Measurements from ENCODE around the gene COL26A1. TPM values are rescaled to one million over a fixed set of nuclear protein-coding genes. Genes with fewer than 3 reads are reported as not detected.

Gene COL26A1
- total RNA-seq, 1 donor from 2014 or later, result 66.2 TPM

DNA sequence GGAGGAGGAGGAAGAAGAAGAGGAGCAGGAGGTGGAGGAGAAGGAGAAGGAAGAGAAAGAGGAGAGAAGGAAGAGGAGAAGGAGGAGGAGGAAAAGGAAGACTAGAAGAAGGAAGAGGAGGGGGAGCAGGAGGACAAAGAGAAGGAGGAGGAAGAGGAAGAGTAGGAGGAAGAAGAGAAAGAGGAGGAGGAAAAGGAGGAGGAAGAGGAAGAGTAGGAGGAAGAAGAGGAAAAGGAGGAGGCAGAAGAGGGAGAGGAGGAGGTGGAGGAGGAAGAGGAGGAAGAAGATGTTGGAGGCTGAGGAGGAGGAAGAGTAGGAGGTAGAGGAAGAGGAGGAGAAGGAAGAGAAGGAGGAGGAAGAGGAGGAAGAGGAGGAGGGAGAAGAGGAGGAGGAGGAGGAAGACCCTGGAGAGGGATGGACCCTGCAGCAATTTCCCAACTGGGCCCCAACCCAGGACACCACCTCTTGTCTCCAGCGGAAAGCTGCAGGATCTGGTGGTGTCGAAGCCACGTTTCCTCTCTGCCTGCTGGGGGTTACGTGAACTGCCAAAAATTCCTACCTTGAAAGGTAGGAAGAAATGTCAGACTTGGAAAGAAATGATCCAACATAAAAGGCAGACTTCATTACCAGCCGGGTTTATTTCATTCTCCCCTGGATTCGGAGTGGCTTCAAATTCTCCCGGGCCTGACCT is 38.9 kb downstream of the COL26A1 start:
- Mint-ChIP-seq H3K27ac (ENCODE audit: unreplicated experiment) (no peak overlapping the region), H3K4me1 (ENCODE audit: low read depth, unreplicated experiment) (peaks cover 7% of the 10 kb centered on the region), H3K4me3 (ENCODE audit: unreplicated experiment) (no peak overlapping the region), H3K27me3 (ENCODE audit: unreplicated experiment) (peaks cover 1% of the 10 kb centered on the region), H3K9me3 (ENCODE audit: unreplicated experiment) (peaks cover 2% of the 10 kb centered on the region), H3K36me3 (ENCODE audit: unreplicated experiment) (no peaks in the 10 kb centered on the region)
- TF ChIP-seq, protein P1, sequence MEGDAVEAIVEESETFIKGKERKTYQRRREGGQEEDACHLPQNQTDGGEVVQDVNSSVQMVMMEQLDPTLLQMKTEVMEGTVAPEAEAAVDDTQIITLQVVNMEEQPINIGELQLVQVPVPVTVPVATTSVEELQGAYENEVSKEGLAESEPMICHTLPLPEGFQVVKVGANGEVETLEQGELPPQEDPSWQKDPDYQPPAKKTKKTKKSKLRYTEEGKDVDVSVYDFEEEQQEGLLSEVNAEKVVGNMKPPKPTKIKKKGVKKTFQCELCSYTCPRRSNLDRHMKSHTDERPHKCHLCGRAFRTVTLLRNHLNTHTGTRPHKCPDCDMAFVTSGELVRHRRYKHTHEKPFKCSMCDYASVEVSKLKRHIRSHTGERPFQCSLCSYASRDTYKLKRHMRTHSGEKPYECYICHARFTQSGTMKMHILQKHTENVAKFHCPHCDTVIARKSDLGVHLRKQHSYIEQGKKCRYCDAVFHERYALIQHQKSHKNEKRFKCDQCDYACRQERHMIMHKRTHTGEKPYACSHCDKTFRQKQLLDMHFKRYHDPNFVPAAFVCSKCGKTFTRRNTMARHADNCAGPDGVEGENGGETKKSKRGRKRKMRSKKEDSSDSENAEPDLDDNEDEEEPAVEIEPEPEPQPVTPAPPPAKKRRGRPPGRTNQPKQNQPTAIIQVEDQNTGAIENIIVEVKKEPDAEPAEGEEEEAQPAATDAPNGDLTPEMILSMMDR (IDR thresholded peaks at IDR 0.05; ENCODE audit: partially characterized antibody, unreplicated experiment), result no peak
- DNase-seq, result no peak

DNA sequence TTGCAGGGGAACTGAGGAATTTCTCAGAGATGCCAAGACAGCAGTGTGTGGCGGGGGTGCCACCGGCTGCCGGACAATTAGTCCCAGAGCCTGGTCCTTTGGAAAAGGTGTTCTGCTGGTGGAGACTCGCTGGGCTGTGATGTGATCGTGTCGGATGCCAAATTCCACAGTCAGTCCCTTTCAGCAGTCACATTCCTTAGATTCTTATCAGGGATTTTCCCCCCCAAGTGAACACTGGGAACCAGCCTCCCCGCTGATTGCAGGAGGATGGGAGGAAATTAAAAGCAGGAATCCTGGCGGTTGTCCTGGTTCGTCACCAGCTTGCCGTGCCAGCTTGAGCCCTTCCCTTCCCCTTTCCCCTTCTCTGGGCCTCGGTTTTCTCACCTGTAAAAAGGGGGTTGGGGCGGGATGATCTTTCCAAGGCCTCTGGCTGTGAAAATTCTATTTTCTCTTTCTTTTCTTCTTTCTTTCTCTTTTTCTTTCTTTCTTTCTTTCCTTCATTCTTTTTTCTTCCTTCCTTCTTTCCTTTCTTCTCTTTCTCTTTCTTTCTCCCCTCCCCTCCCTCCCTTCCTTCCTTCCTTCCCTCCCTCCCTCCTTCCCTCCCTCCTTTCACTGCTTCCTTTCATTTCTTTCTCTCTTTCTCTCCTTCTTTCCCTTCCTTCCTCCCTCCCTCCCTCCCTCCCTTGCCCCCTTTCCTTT is 39.6 kb downstream of the COL26A1 start:
- no peak for DNase-seq
- Mint-ChIP-seq H3K4me3 (ENCODE audit: unreplicated experiment) (no peak overlapping the region), H3K36me3 (ENCODE audit: unreplicated experiment) (no peaks in the 10 kb centered on the region), H3K9me3 (ENCODE audit: unreplicated experiment) (peaks cover 2% of the 10 kb centered on the region), H3K27ac (ENCODE audit: unreplicated experiment) (no peak overlapping the region), H3K4me1 (ENCODE audit: low read depth, unreplicated experiment) (peaks cover 6% of the 10 kb centered on the region), H3K27me3 (ENCODE audit: unreplicated experiment) (peaks cover 1% of the 10 kb centered on the region)
- TF ChIP-seq, protein P1 (IDR thresholded peaks at IDR 0.05; ENCODE audit: partially characterized antibody, unreplicated experiment), result no peak

DNA sequence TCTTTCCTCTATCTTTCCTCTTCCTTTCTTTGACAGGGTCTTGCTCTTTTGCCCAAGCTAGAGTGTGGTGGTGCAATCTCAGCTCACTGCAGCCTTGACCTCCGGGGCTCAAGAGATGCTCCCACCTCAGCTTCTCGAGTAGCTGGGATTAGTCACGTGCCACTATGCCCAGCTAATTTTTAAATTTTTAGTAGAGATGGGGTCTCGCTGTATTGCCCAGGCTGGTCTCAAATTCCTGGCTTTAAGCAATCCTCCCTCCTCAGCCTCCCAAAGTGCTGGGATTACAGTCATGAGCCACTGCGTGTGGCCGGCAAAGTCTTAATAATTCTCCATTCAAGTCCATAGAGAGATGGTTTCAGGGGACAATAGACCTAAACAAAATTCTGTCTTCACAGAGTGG is 40.2 kb downstream of the COL26A1 start:
- H3K27ac Mint-ChIP-seq (ENCODE audit: unreplicated experiment), result no peak overlapping the region
- H3K4me1 Mint-ChIP-seq (ENCODE audit: low read depth, unreplicated experiment), result peaks cover 6% of the 10 kb centered on the region

DNA sequence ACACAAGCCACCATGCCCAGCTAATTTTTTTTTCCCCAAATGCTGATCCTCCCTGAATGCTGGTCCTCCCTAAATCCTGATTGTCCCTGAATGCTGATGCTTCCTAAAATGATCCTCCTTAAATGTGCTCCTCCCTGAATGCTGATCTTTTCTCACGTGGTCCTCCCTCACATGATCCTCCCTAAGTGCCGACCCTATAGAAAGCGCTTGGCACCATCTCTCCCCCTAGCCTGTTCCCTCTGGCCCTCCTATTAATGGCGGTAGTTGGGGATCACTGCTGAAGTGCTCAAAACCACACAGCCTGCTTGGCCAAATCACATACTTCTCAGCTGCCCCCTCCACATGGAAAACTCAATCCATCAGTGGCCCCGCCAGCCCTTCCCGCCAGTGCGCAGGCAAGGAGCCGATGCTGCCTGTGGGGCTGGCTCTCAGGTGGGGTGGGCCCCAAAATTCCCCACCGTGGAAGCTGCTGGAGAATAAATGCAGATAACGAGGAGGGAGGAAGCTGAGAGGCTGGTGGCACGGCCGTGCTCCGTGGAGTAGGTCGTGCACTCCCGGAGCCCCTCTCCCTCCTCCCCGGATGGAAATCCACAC is 42.9 kb downstream of the COL26A1 start:
- DNase-seq, result no peak
- no peak overlapping the region for H3K4me3 Mint-ChIP-seq (ENCODE audit: unreplicated experiment)
- peaks cover 19% of the 10 kb centered on the region for H3K36me3 Mint-ChIP-seq (ENCODE audit: unreplicated experiment)
- H3K27me3 Mint-ChIP-seq (ENCODE audit: unreplicated experiment), result peaks cover 1% of the 10 kb centered on the region
- TF ChIP-seq, protein P1 (IDR thresholded peaks at IDR 0.05; ENCODE audit: partially characterized antibody, unreplicated experiment), result no peak
- H3K4me1 Mint-ChIP-seq (ENCODE audit: low read depth, unreplicated experiment), result no peaks in the 10 kb centered on the region
- no peak overlapping the region for H3K27ac Mint-ChIP-seq (ENCODE audit: unreplicated experiment)
- peaks cover 13% of the 10 kb centered on the region for H3K9me3 Mint-ChIP-seq (ENCODE audit: unreplicated experiment)

More for the DNA sequence above, 40.2 kb downstream of the COL26A1 start:
- DNase-seq, result no peak
- TF ChIP-seq, protein P1 (IDR thresholded peaks at IDR 0.05; ENCODE audit: partially characterized antibody, unreplicated experiment), result no peak
- Mint-ChIP-seq H3K36me3 (ENCODE audit: unreplicated experiment) (no peaks in the 10 kb centered on the region), H3K4me3 (ENCODE audit: unreplicated experiment) (no peak overlapping the region), H3K9me3 (ENCODE audit: unreplicated experiment) (peaks cover 2% of the 10 kb centered on the region), H3K27me3 (ENCODE audit: unreplicated experiment) (peaks cover 1% of the 10 kb centered on the region)

All from glutamatergic neuron (in vitro differentiated cells).